ENCODE data around the gene F7. TPM values are rescaled to one million over a fixed set of nuclear protein-coding genes. Genes with fewer than 3 reads are reported as not detected.

The F7 gene
- total and polyA plus RNA-seq, 10 donors = 0.03 TPM; not detected in 9

DNA sequence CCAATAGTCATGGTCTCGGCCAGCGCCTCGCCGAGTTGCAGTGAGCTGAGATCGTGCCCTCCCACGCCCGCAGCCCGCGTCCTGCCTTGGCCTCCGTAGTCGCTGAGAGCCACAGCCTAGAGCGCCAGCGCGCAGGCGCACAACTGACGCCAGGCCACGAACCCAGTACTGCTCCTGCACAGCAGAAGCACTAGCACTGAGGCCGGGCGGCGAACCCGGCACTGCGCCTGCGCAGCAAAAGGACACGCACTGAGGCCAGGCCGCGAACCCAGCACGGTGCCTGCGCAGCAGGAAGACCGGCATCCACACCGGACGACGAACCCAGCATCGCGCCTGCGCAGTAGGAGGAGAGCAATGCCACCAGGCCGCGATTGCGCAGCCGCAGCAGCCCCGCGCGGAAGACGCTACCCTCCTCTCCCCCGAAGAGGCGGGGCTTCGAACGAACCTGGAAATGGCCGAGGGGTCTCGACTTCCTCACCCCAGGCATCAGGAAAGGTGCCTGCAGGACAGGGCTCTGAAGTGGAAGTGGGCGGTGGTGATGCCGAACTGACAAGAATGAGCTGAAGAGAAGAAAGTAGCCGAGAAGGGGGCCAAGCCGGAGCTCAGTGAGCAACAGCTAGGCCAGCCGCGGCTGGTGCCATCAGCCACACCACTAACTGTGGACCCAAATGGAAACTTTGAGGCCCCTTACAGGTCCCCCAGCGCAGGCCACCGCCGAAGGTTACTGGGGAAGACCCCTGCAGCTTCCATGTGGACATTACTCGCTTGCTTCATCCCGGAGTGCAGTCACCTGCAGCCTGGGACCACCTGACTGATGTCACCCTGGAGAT, 24.5 kb downstream of the F7 start:
- Histone ChIP-seq H3K27ac (peak overlapping the region in 1 of 8 donors; percentile 4), H3K27me3 (replicated peaks in 1 of 7) (peaks cover 0 to 48% (median 0%) of the 10 kb centered on the region in 7 donors), H3K4me3 (peak overlapping the region in 5 of 8 donors; percentile 4 to 55 (median 13)), H3K4me1 (peaks cover 0 to 10% (median 4%) of the 10 kb centered on the region in 6 donors), H3K9me3 (no peaks in the 10 kb centered on the region), H3K36me3 (no peaks in the 10 kb centered on the region)
- TF ChIP-seq POLR2A (IDR thresholded peaks at IDR 0.05) (no peak), POLR2AphosphoS5 (IDR thresholded peaks at IDR 0.05) (peak in 2 of 3 donors; percentile 30 to 54)
- intact Hi-C loops (cut with DNase I; ENCODE audit: low total_unique reads) = no loop called here
- DNase-seq = peak; percentile 72
- 35 to 54% (median 40%) methylated on average over 43 to 60 of the region's 60 CpGs for WGBS, 5 donors

DNA sequence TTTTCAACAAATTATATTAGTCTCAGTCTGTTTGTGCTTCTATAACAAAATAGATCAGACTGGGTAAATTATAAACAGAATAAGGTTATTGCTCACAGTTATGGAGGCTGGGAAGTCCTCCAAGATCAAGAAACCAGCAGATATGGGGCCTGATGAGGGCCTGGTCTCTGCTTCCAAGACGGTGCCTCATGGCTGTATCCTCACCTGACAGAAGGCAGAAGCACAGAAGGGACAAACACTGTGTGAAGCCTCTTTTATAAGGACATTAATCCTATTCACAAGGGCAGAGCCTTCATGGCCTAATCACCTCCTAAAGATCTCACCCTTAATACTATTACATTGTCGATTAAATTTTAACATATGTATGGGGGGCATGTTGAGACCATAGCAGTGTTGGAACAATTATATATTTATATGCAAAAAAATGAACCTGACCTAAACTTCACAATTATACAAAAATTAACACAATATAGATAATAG, 29.7 kb downstream of the F7 start:
- no peaks in the 10 kb centered on the region for H3K9me3 ChIP-seq
- TF ChIP-seq, protein P1, sequence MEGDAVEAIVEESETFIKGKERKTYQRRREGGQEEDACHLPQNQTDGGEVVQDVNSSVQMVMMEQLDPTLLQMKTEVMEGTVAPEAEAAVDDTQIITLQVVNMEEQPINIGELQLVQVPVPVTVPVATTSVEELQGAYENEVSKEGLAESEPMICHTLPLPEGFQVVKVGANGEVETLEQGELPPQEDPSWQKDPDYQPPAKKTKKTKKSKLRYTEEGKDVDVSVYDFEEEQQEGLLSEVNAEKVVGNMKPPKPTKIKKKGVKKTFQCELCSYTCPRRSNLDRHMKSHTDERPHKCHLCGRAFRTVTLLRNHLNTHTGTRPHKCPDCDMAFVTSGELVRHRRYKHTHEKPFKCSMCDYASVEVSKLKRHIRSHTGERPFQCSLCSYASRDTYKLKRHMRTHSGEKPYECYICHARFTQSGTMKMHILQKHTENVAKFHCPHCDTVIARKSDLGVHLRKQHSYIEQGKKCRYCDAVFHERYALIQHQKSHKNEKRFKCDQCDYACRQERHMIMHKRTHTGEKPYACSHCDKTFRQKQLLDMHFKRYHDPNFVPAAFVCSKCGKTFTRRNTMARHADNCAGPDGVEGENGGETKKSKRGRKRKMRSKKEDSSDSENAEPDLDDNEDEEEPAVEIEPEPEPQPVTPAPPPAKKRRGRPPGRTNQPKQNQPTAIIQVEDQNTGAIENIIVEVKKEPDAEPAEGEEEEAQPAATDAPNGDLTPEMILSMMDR (IDR thresholded peaks at IDR 0.05 in 8 of 11, conservative IDR thresholded peaks at IDR 0.05 in 3 of 11) = no peak
- TF ChIP-seq POLR2AphosphoS5 (IDR thresholded peaks at IDR 0.05) (no peak), POLR2A (IDR thresholded peaks at IDR 0.05) (no peak)
- peaks cover 0 to 9% (median 0%) of the 10 kb centered on the region in 7 donors for H3K27me3 ChIP-seq (replicated peaks in 1 of 7)
- H3K27ac ChIP-seq = no peak overlapping the region
- DNase-seq = no peak
- 80 to 96% (median 89%) methylated on average over 2 of the region's 2 CpGs for WGBS, 5 donors
- H3K4me1 ChIP-seq = peaks cover 0 to under 1% (median 0%) of the 10 kb centered on the region in 6 donors
- intact Hi-C loops (cut with DNase I; ENCODE audit: low total_unique reads) = no loop called here
- H3K4me3 ChIP-seq = no peak overlapping the region
- H3K36me3 ChIP-seq = no peaks in the 10 kb centered on the region

DNA sequence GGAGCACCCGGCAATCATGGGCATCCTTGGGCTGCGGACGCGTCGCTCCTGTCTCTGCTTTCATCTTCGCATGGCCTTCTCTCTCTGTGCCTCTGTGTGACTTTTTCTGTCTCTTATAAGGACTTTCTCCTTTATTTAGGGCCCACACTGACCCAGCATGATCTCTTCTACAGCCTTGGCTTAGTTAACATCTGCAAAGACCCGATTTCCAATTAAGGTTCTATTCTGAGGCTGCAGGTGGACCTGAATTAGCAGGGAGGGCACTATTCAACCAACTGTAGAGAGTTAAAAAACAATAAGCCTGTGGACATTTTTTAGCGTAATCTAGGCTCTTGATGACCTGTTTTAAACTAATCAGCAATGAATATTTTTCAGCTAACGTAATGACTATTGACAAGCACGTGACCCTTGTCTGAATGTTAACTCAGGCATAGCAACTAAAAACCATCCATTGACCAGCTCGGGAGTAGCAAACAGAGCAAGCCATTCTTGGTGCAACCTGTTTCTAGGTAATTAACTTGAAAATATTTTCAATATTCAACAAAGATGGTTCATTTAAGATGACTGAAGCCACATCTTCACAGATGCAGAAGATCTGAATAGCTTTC, 32.2 kb downstream of the F7 start:
- H3K36me3 ChIP-seq = no peaks in the 10 kb centered on the region
- no peaks in the 10 kb centered on the region for H3K9me3 ChIP-seq
- DNase-seq = no peak
- intact Hi-C loops (cut with DNase I; ENCODE audit: low total_unique reads) = no loop called here
- no peaks in the 10 kb centered on the region for H3K27me3 ChIP-seq (replicated peaks in 1 of 7)
- TF ChIP-seq POLR2AphosphoS5 (IDR thresholded peaks at IDR 0.05) (no peak), POLR2A (IDR thresholded peaks at IDR 0.05) (no peak)
- TF ChIP-seq, protein P1 (IDR thresholded peaks at IDR 0.05 in 8 of 11, conservative IDR thresholded peaks at IDR 0.05 in 3 of 11) = no peak
- H3K27ac ChIP-seq = no peak overlapping the region
- no peaks in the 10 kb centered on the region for H3K4me1 ChIP-seq
- WGBS, 5 donors = 88 to 92% (median 90%) methylated on average over 11 of the region's 11 CpGs
- H3K4me3 ChIP-seq = no peak overlapping the region

DNA sequence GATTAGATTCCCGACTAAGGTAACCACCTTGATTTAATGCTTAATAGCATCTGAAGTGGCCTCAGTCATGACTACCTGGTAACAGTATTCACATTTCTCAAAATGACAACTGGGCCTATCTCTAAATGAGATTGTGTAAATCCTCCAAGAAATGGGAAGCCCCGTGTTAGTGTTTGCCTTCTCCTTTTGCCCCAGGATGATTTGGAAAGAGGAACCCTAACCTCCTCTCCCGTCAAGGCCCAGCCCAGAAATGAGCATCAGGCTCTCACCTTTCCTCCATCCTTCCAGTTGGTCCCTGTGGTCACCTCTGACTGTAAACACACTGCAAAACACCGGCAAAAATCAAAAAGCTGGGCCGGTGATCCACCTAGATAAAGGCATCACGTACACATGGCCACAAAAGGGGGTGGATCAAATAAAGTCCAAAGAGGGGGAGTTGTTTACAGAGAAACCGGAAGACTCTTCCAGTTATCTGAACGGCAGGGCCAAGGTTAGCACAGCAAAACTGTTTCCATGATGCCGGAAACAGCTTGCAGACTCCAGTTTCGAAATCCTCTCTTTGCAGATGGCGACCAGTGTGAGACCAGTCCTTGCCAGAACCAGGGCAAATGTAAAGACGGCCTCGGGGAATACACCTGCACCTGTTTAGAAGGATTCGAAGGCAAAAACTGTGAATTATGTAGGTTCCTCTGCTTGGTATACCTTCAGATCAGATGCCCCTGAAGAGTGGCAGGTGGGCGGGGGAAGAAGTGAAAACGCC, 33.4 kb downstream of the F7 start:
- H3K27ac ChIP-seq = peak overlapping the region in 5 of 8 donors; percentile 36 to 53 (median 44)

More for the DNA sequence above, 33.4 kb downstream of the F7 start:
- intact Hi-C loops (cut with DNase I; ENCODE audit: low total_unique reads) = no loop called here
- H3K4me1 ChIP-seq = no peaks in the 10 kb centered on the region
- DNase-seq = no peak
- 63 to 81% (median 70%) methylated on average over 16 of the region's 16 CpGs for WGBS, 5 donors
- H3K27me3 ChIP-seq (replicated peaks in 1 of 7) = no peaks in the 10 kb centered on the region
- no peak overlapping the region for H3K4me3 ChIP-seq
- H3K36me3 ChIP-seq = no peaks in the 10 kb centered on the region
- TF ChIP-seq, protein P1 (IDR thresholded peaks at IDR 0.05 in 8 of 11, conservative IDR thresholded peaks at IDR 0.05 in 3 of 11) = no peak
- no peak for TF ChIP-seq POLR2A (IDR thresholded peaks at IDR 0.05)
- TF ChIP-seq POLR2AphosphoS5 (IDR thresholded peaks at IDR 0.05) = peak in 1 of 3 donors; percentile 67
- no peaks in the 10 kb centered on the region for H3K9me3 ChIP-seq

Measured in spleen (tissue), 11 donors.